HTR-8/SVneo (cell line): ENCODE results near the gene TMEM117.
"Not testable (repeated sequence)": the region's sequence is repeated elsewhere in the genome, so short reads cannot be mapped to it uniquely, and the experiment has no call there.

Source experiments
- DNase-seq: peaks from one replicate; pipeline ENCODE4 v3.0.0; 2011; ENCODE audit warnings: low spot score, mixed read lengths; ENCODE audit not compliant: insufficient read length
- FAIRE-seq: peaks from 2 replicates; lab custom pipeline; 2011; peaks lifted over from hg19 to GRCh38; lab: Jason Lieb, UNC

Gene TMEM117

GRCh38 chr12:44250440-44250839, 414.6 kb downstream of the TMEM117 start:
- DNase-seq, FAIRE-seq: not testable (repeated sequence)

- FAIRE-seq (no peak), DNase-seq (no peak)
Observed at GRCh38 chr12:44253338-44253856, 417.5 kb downstream of the TMEM117 start.

- FAIRE-seq (no peak), DNase-seq (no peak)
Observed at GRCh38 chr12:44258246-44258645, 422.4 kb downstream of the TMEM117 start.

- DNase-seq (no peak), FAIRE-seq (no peak)
Observed at GRCh38 chr12:44259890-44260289, 424.0 kb downstream of the TMEM117 start.

GRCh38 chr12:44260581-44260980, 424.7 kb downstream of the TMEM117 start:
- no peak for FAIRE-seq

GRCh38 chr12:44285321-44285960, 449.6 kb downstream of the TMEM117 start:
- no peak for FAIRE-seq
- DNase-seq: no peak

More at GRCh38 chr12:44260581-44260980, 424.7 kb downstream of the TMEM117 start:
- no peak for DNase-seq

GRCh38 chr12:44286336-44286735, 450.5 kb downstream of the TMEM117 start:
- no peak for DNase-seq
- FAIRE-seq: no peak

- FAIRE-seq (no peak), DNase-seq (no peak)
Observed at GRCh38 chr12:44286821-44287505, 451.1 kb downstream of the TMEM117 start.

GRCh38 chr12:44287545-44287944, 451.7 kb downstream of the TMEM117 start:
- no peak for FAIRE-seq
- DNase-seq: no peak

- no peak for FAIRE-seq
- DNase-seq: no peak
Observed at GRCh38 chr12:44294649-44295048, 458.8 kb downstream of the TMEM117 start.

GRCh38 chr12:44295958-44296623, 460.2 kb downstream of the TMEM117 start:
- no peak for DNase-seq
- FAIRE-seq: no peak

GRCh38 chr12:44296624-44297197, 460.8 kb downstream of the TMEM117 start:
- DNase-seq (no peak), FAIRE-seq (no peak)

- FAIRE-seq: no peak
Observed at GRCh38 chr12:44299524-44299923, 463.6 kb downstream of the TMEM117 start.

GRCh38 chr12:44307506-44308168, 471.8 kb downstream of the TMEM117 start:
- no peak for FAIRE-seq

More at GRCh38 chr12:44299524-44299923, 463.6 kb downstream of the TMEM117 start:
- DNase-seq: no peak

GRCh38 chr12:44313188-44313587, 477.3 kb downstream of the TMEM117 start:
- DNase-seq: no peak
- no peak for FAIRE-seq

More at GRCh38 chr12:44307506-44308168, 471.8 kb downstream of the TMEM117 start:
- no peak for DNase-seq

GRCh38 chr12:44314007-44314500, 478.2 kb downstream of the TMEM117 start:
- no peak for DNase-seq

GRCh38 chr12:44317651-44318126, 481.8 kb downstream of the TMEM117 start:
- DNase-seq: no peak
- FAIRE-seq: no peak

More at GRCh38 chr12:44314007-44314500, 478.2 kb downstream of the TMEM117 start:
- no peak for FAIRE-seq

GRCh38 chr12:44331269-44331668, 495.4 kb downstream of the TMEM117 start:
- no peak for DNase-seq
- FAIRE-seq: no peak

- no peak for FAIRE-seq
- DNase-seq: no peak
Observed at GRCh38 chr12:44334347-44334746, 498.5 kb downstream of the TMEM117 start.

GRCh38 chr12:44335030-44335429, 499.1 kb downstream of the TMEM117 start:
- DNase-seq: no peak
- FAIRE-seq: no peak
